GM21717 (cell line): ENCODE results near the gene ZNF853.
"Not testable (repeated sequence)": the region's sequence is repeated elsewhere in the genome, so short reads cannot be mapped to it uniquely, and the experiment has no call there.

ENCODE experiments used
- ATAC-seq: cut with Tn5 transposase; IDR thresholded peaks from one replicate; pipeline ENCODE4 v1.9.1; 2021; ENCODE audit warnings: mild to moderate bottlenecking, moderate library complexity; ENCODE audit not compliant: unreplicated experiment

Gene ZNF853

DNA sequence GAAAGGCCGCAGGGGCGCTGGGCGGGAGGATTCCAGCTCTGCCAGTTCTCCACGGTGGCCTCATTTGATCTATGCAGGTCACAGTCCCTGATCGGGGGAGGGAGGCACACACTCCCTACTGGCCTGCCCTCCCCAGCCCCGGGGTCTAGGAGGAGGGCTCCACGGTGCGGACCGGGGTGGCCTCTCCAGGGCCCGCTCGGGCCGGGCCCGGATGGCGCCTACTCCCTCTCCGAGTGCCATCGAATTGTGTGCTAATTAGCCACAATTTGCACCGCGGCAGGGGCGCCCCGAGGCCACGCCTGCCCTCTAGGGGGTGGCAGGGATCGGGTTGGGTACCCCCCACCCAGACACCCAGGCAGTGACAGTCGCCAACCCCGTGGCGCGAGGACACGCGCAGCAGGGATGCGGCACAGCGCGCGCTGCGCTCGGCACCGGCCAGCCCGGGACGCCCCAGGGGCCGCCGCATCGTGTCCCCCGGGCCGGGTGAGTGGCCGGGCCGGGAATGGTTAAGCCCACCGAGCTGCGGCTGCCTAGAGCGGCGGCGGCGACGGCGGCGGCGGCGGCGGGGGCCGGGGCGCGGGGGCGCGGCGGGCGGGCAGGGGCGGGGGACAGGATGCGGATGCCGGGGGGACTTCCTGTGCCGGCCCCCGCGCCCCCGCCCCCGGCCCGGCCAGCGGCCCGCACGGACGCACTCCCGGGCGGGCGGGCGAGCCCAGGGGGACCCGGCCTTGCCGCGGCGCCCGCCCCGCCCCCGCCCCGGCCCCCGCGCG is at the start of gene ZNF853:
Gene ZNF853, plus strand, starts transcription at position 658 of the 770 bp plus-strand sequence. CDS start 565 bp downstream, outside the sequence.
- ATAC-seq = no peak

DNA sequence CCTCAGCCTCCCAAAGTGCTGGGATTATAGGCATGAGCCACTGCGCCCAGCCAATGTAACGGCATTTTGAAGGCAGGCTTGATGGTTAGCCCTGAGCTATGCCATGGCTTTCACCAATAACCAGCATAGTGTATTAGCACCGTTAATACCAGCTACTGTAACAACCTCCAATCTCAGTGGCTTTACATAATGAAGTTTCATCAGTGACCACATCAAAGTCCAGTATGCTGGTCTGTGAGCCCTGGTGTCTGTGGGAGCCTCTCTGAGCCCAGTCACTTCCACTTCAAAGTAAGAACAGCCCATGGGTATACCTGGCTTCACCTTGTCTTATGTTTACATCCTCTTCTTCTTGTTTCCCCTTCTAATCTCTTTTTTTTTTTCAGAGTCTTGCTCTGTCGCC is 49.8 kb upstream of the ZNF853 start:
- ATAC-seq = no peak

DNA sequence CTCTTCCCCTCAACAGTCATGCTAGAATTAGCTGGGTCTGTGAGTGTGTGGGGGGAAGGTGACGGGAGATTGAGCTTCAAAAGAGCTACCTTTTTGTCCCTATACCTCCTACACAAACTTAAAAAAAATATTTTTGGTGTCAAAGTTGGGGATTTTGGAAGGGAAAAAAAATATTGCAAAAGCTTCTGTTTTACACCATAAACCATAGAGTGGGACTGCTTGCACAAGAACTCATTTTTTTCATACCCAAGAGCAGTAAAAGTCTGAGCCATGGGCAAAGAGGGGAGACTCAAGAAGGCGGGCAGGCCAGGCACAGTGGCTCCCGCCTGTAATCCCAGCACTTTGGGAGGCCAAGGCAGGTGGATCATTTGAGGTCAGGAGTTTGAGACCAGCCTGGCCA is 47.5 kb upstream of the ZNF853 start:
- ATAC-seq = no peak

DNA sequence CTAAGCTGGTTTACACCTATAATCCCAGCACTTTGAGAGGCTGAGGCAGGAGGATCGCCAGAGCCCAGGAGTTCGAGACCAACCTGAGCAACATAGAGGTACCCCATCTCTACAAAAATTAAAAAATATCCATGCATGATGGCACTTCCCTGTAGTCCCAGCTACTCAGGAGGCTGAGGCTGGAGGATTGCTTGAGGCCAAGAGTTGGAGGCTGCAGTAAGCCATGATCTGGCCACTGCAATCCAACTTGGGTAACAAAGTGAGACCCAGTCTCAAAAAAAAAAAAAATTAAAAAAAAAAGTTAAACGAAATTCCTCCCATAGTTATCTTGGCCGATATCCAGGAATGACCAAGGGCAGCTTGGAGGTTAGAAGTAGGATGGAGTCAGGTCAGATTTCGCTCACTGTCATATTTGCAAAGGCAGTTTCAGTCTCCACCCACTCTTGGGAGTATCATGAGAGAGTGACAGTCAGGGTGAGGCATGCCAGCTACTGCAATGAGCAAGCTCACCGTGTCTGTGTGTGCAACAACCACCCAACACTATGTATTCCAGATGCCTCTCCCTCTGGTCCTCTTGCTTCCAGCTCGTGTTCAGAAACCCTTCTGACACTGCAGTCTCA is 44.1 kb upstream of the ZNF853 start:
- peak; percentile 63 for ATAC-seq

DNA sequence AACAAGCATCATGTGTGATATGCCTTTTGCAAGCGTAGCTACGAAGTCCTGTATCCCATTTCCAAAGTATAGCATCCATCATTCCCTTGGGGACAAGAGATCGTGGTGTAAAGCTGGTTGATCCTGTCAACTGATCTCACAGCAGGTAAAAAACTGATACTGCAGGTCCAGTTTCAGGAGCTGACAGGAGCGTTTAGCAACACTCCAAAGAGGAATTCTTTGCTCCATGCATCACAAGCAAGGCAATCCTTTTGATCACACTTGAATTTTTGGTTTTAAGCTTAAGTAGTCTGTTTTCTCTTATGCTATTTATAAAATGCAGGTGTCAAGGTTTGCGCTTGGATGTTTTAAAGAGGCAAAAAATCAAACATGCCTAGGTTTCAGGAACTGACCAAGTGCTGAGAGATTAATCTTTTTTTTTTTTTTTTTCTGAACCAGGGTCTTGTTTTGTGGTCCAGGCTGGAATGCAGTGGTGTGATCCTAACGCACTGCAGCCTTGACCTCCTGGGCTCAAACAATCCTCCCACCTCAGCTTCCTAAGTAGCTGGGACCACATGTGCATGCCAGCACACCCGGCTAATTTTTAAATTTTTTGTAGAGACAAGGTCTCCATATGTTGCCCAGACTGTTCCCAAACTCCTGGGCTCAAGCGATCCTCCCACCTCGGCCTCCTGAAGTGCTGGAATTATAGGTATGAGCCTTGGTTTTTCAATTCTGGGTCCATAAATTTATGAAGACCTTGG is 40.0 kb upstream of the ZNF853 start:
- ATAC-seq = no peak

DNA sequence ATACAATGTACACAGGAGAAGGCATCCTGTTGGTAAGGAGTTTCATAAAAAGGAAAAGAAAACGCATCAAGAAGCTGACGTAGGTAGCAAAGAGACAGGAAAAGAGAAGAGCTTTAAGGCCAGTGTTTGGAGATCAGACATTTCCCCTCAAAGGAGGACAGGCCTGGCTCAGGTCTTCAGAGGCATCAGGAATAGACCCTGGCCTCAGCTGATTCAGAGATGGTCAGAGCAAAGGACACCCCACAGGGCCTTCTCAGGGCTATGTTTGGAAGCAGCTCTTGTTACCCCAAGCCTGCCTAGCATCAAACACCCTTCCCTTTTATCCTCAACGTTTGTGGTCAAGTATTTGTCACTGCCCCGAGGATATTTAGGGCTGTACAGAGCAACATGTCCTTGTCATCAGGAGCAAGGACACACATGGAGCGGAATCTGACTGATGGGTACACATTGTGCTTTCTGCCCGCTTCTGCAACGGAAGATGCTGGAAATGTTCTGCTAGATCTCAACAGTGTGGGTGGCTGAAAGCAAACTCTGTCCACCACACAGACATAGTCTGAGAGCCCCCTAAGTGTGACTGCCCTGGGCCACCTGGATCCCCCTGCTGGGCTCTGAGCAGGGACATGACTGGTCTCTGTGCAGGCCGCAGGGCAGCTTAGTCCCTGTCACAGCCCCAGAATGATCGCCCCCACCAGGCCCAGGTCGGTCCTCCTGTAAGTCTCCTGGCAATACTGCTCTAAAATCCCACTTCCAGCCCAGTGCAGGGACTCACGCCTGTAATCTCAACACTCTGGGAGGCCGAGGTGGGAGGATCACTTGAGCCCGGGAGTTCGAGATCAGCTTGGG is 39.2 kb upstream of the ZNF853 start:
- ATAC-seq = no peak

DNA sequence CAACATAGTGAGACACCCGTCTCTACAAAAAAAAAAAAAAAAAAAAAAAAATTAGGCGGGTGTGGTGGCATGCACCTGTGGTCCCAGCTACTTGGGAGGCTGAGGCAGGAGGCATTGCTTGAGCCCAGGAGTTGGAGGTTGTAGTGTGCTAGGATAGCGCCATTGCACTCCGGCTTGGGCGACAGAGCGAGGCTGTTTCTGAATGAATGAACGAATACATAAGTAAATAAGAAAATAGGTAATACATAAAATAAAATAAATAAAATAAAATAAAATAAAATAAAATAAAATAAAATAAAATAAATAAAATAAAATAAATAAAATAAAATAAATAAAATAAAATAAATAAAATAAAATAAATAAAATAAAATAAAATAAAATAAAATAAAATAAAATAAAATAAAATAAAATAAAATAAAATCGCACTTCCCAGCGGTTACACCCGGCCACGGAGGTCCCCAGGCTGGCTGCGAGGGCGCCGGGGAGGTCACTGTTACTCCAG is 38.5 kb upstream of the ZNF853 start:
- not testable (repeated sequence) for ATAC-seq

DNA sequence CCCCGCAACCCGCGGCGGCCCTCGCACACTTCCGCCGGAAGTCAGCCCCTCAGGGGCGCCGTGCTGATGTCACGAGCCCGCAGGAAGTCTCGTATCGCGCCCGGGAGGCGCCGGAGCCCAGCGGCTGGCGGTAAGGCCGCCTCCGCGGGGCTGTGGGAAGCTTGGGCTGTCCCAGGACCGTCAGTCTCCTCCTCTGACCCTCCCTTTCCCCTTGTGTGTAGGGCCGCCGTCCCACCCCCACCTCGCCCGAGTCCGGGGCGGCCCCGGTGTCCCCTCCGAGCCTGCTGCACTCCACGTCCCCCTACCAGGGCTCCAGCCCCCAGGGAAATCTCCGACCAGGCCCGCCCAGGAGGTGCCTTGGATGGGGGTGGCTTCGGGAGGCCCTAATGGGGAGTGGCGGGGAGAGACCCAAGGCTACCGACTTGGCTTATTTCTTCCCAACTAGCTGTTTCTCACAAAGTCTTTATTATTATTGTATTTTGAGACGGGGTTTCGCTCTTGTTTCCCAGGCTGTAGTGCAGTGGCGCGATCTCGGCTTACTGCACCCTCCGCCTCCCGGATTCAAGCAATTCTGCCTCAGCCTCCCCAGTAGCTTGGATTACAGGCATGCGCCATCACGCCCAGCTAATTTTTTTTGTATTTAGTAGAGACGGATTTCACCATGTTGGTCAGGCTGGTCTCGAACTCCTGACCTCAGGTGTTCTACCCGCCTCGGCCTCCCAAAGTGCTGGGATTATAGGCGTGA is 37.9 kb upstream of the ZNF853 start, which contains the start of gene ZDHHC4:
Gene ZDHHC4, plus strand, starts transcription at position 86 of the 745 bp plus-strand sequence. CDS start 3,108 bp downstream, outside the sequence.
- ATAC-seq = peak; percentile 97

DNA sequence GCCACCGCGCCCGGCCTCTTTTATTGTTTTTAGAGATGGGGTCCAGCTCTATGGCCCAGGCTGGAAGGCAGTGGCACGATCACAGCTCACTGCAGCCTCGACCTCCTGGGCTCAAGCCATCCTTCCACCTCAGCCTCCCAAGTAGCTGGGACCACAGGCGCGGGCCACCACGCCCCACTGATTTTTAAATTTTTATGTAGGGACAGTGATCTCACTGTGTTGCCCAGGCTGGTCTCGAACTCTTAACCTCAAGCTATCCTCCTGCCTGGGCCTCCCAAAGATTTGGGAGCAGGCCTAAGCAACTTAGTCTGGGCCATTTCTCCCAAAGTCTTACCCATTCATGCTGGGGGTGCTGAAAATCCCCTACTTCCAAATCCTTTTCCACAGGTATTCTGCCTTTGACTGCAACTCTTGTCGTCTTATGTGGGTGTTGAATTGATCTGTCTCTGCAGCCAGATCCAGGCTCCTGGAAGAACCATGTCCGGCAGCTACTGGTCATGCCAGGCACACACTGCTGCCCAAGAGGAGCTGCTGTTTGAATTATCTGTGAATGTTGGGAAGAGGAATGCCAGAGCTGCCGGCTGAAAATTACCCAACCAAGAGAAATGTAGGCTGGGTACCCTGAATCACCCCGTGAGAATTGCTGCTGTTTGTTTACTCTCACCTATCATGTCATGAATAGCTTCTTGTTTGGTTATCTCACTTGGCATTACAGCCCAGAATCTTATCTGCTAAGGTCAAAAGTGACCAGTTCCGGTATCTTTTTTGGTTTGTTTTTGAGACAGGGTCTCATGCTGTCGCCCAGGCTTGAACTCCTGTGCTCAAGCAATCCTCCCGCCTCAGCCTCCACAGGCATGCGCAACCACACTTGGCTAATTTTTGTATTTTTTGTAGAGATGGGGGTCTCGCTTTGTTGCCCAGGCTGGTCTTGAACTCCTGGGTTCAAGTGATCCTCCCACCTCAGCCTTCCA is 37.0 kb upstream of the ZNF853 start:
- ATAC-seq = no peak

DNA sequence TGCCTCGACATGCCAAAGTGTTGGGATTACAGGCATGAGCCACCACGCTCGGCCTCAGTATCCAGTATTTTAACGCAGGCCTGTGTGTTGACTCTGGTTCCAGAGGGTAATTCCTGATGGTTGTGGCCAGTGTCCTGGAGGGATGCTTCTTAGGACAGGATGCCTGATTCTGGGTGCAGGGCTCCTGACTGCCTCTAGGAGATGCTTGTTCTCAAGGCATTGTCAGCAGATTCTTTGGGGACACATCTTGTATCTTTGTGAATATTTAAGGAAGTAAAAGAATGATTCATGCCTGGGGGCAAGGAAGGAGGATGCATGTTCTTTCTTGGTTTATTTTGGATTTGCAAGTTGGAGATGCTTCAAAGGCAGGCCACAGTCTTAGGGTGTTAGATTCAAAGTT is 36.0 kb upstream of the ZNF853 start:
- no peak for ATAC-seq

DNA sequence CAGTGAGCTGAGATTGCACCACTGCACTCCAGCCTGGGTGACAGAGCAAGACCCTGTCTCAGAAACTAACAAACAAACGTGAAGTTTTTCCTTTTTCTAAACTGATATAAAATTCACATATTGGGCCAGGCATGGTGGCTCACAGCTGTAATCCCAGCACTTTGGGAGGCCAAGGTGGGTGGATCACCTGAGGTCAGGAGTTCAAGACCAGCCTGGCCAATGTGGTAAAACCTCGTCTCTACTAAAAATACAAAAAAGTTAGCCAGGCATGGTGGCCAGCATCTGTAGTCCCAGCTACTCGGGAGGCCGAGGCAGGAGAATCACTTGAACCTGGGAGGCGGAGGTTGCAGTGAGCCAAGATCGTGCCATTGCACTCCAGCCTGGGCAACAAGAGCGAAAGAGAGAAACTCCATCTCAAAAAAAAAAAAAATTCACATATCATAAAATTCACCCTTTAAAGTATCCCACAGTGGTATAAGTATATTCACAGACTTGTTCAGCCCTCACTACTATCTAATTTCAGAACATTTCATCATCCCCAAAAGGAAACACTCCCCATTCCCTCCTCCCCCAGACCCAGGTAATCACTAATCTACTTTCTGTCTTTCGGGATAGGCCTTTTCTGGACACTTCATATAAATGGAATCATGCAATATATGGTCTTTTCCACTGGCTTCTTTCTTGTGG is 29.5 kb upstream of the ZNF853 start:
- not testable (repeated sequence) for ATAC-seq

DNA sequence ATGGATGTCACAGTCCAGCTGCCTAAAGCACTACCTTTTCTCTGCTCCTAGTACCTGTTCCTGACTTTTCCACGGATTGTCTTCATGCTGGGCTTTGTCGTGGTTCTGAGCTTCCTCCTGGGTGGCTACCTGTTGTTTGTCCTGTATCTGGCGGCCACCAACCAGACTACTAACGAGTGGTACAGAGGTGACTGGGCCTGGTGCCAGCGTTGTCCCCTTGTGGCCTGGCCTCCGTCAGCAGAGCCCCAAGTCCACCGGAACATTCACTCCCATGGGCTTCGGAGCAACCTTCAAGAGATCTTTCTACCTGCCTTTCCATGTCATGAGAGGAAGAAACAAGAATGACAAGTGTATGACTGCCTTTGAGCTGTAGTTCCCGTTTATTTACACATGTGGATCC is 26.8 kb upstream of the ZNF853 start:
- ATAC-seq = no peak

DNA sequence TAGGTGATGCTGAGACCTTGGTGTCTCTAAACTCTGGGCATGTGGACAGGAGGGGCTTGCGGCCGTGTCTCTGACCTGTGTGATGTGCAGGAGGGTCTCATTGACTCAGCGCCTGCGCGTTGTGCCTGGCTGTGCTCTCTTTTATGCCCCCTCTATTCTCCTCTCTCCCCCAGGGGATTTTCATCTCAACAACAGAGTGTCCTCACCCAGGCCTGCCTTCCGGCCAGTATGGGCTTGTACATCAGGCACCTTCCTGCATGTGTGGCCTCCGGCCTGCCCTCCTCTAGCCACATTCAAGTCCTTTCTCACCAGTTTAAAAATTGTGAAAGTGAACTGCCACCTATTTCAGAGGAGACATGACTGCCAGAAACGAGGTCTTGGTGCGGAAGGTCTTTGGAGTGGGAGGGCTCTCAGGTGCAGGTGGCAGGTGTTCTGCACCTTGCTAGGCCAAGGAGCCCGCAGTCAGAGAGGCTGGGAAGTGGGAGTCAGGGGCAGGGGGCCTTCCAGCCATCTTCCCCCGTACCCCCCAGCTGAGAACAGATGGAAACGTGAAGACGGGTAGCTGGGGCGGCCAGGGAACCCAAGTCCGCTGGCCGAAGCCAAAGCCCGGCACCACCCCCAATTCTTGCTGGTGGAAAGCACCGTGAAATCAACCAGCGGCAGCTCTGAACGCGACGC is 26.1 kb upstream of the ZNF853 start:
- ATAC-seq = no peak

DNA sequence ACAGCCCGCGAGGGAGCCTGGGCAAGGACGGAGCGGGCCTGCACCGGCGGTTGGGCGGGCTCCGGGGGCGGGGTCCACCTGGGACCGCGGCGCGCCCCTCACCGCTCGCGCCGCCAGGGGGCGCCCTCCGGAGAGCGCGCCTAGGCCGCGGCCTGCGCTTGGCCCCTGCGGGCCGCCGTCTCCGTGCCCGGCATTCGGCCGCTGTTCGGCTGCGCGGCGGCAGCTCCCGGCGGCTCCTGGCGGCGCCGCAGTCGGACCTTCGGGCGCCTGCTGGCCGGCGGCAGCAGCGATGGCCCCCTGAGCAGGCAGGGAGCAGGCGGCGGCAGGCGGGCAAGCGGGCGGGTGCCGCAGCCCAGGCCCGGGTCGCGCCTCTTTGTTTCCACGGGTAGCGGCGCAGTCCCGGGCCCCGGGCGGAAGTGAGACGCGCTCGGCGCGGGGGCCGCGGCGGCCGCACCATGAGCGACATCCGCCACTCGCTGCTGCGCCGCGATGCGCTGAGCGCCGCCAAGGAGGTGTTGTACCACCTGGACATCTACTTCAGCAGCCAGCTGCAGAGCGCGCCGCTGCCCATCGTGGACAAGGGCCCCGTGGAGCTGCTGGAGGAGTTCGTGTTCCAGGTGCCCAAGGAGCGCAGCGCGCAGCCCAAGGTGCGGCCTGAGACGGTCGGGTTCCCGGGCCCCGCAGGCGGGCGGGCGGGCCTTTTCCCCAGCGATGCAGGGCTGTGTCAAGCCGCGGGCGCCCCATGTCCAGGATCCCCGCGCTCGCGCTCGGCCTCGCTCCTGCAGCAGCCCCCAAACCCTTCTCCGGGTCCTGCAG is 25.4 kb upstream of the ZNF853 start, which contains the start of gene INTS15:
Gene INTS15, plus strand, starts transcription at position 193 of the 816 bp plus-strand sequence. Its CDS starts 263 bp downstream, at position 456.
- peak; percentile 90 for ATAC-seq

DNA sequence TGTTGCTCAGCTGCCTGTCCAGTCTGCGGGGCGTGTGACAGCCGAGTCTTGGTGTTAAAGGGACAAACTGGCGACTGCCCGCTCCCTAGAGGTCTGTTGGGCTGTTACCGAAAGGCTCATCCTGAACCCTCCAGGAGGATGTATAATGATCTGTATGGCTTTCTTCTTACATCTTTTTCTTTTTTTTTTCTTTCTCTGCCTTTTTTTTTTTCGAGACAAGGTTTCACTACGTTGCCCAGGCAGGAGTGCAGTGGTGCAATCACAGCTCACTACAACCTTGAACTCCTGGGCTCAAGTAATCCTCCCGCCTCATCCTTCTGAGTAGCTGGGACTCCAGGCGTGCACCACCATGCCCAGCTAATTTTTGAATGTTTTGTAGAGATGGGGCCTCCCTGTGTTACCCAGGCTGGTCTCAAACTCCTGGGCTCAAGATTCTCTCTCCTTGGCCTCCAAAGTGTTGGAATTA is 24.7 kb upstream of the ZNF853 start:
- no peak for ATAC-seq

DNA sequence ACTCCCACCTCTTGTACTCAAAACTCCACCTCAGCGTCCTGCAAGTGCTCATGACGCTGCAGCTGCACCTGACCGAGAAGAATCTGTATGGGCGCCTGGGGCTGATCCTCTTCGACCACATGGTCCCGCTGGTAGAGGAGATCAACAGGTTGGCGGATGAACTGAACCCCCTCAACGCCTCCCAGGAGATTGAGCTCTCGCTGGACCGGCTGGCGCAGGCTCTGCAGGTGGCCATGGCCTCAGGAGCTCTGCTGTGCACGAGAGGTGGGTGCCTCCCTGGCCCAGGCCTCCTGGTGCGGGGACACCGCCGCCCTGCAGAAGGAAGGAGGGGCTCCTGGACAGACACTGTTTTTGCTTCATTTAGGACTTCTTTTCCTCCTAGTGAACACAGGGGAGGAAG is 15.3 kb upstream of the ZNF853 start:
- no peak for ATAC-seq
